ENCODE measurements around the gene MYADM. TPM values are rescaled to one million over a fixed set of nuclear protein-coding genes. Genes with fewer than 3 reads are reported as not detected.
A peak's percentile ranks its signal among the peaks of the same experiment; 100 is the strongest.

MYADM gene
- polyA plus RNA-seq, 4 donors: 2.2 to 41.3 (median 20.4) TPM

- Histone ChIP-seq H3K36me3 (ENCODE audit: control insufficient read depth in 3 of 3, insufficient read depth in 2 of 3, low read depth in 1 of 3, low read length in 3 of 3) (no peaks in the 10 kb centered on the region), H3K4me1 (ENCODE audit: control insufficient read depth in 3 of 3, insufficient read depth in 2 of 3, low read depth in 1 of 3, low read length in 2 of 3) (no peaks in the 10 kb centered on the region), H3K27me3 (ENCODE audit: control insufficient read depth in 3 of 3, insufficient read depth in 3 of 3, low read length in 3 of 3) (peaks cover 0 to 12% (median 5%) of the 10 kb centered on the region in 3 donors), H3K4me3 (ENCODE audit: low read depth in 1 of 3, low read length in 3 of 3) (no peak overlapping the region), H3K27ac (ENCODE audit: low read depth in 1 of 3, low read length in 2 of 3) (no peak overlapping the region), H3K9me3 (ENCODE audit: control insufficient read depth in 2 of 2, insufficient read depth in 1 of 2, low read depth in 1 of 2, low read length in 1 of 2) (peaks cover 0 to 1% of the 10 kb centered on the region in 2 donors)
- WGBS, 3 donors: 89 to 92% (median 91%) methylated on average over 27 of the region's 27 CpGs
- FAIRE-seq (no peak), DNase-seq (no peak)
Measured at GRCh38 chr19:53900191-53900860, 32.6 kb downstream of the MYADM start.

- Histone ChIP-seq H3K27ac (ENCODE audit: low read depth in 1 of 3, low read length in 2 of 3) (no peak overlapping the region), H3K9me3 (ENCODE audit: control insufficient read depth in 2 of 2, insufficient read depth in 1 of 2, low read depth in 1 of 2, low read length in 1 of 2) (peaks cover 0 to 1% of the 10 kb centered on the region in 2 donors), H3K4me3 (ENCODE audit: low read depth in 1 of 3, low read length in 3 of 3) (no peak overlapping the region), H3K27me3 (ENCODE audit: control insufficient read depth in 3 of 3, insufficient read depth in 3 of 3, low read length in 3 of 3) (peaks cover 0 to 27% (median 19%) of the 10 kb centered on the region in 3 donors), H3K36me3 (ENCODE audit: control insufficient read depth in 3 of 3, insufficient read depth in 2 of 3, low read depth in 1 of 3, low read length in 3 of 3) (no peaks in the 10 kb centered on the region), H3K4me1 (ENCODE audit: control insufficient read depth in 3 of 3, insufficient read depth in 2 of 3, low read depth in 1 of 3, low read length in 2 of 3) (no peaks in the 10 kb centered on the region)
- peak; percentile 34 to 74 for DNase-seq
- WGBS, 3 donors: 37 to 41% (median 40%) methylated on average over 4 of the region's 4 CpGs
- no peak for FAIRE-seq
Measured at GRCh38 chr19:53903055-53903680, 35.5 kb downstream of the MYADM start.

GRCh38 chr19:53904909-53905308 lies 37.2 kb downstream of the MYADM start:
- DNase-seq (no peak), FAIRE-seq (no peak)
- WGBS, 3 donors: 25 to 40% (median 31%) methylated on average over 3 of the region's 3 CpGs
- Histone ChIP-seq H3K4me1 (ENCODE audit: control insufficient read depth in 3 of 3, insufficient read depth in 2 of 3, low read depth in 1 of 3, low read length in 2 of 3) (no peaks in the 10 kb centered on the region), H3K36me3 (ENCODE audit: control insufficient read depth in 3 of 3, insufficient read depth in 2 of 3, low read depth in 1 of 3, low read length in 3 of 3) (no peaks in the 10 kb centered on the region), H3K9me3 (ENCODE audit: control insufficient read depth in 2 of 2, insufficient read depth in 1 of 2, low read depth in 1 of 2, low read length in 1 of 2) (peaks cover 0 to 1% of the 10 kb centered on the region in 2 donors), H3K4me3 (ENCODE audit: low read depth in 1 of 3, low read length in 3 of 3) (no peak overlapping the region), H3K27ac (ENCODE audit: low read depth in 1 of 3, low read length in 2 of 3) (no peak overlapping the region), H3K27me3 (ENCODE audit: control insufficient read depth in 3 of 3, insufficient read depth in 3 of 3, low read length in 3 of 3) (peaks cover 0 to 35% (median 30%) of the 10 kb centered on the region in 3 donors)

GRCh38 chr19:53905787-53906186 lies 38.1 kb downstream of the MYADM start:
- H3K4me1 ChIP-seq (ENCODE audit: control insufficient read depth in 3 of 3, insufficient read depth in 2 of 3, low read depth in 1 of 3, low read length in 2 of 3): no peaks in the 10 kb centered on the region
- DNase-seq (no peak), FAIRE-seq (no peak)
- WGBS, 3 donors: 50 to 79% (median 67%) methylated on average over 1 of the region's 1 CpG
- peaks cover 0 to 1% of the 10 kb centered on the region in 2 donors for H3K9me3 ChIP-seq (ENCODE audit: control insufficient read depth in 2 of 2, insufficient read depth in 1 of 2, low read depth in 1 of 2, low read length in 1 of 2)
- H3K27me3 ChIP-seq (ENCODE audit: control insufficient read depth in 3 of 3, insufficient read depth in 3 of 3, low read length in 3 of 3): peaks cover 0 to 44% (median 35%) of the 10 kb centered on the region in 3 donors
- H3K27ac ChIP-seq (ENCODE audit: low read depth in 1 of 3, low read length in 2 of 3): no peak overlapping the region
- no peaks in the 10 kb centered on the region for H3K36me3 ChIP-seq (ENCODE audit: control insufficient read depth in 3 of 3, insufficient read depth in 2 of 3, low read depth in 1 of 3, low read length in 3 of 3)
- no peak overlapping the region for H3K4me3 ChIP-seq (ENCODE audit: low read depth in 1 of 3, low read length in 3 of 3)

- Histone ChIP-seq H3K9me3 (ENCODE audit: control insufficient read depth in 2 of 2, insufficient read depth in 1 of 2, low read depth in 1 of 2, low read length in 1 of 2) (peaks cover 0 to 1% of the 10 kb centered on the region in 2 donors), H3K4me1 (ENCODE audit: control insufficient read depth in 3 of 3, insufficient read depth in 2 of 3, low read depth in 1 of 3, low read length in 2 of 3) (no peaks in the 10 kb centered on the region), H3K27me3 (ENCODE audit: control insufficient read depth in 3 of 3, insufficient read depth in 3 of 3, low read length in 3 of 3) (peaks cover 0 to 46% (median 36%) of the 10 kb centered on the region in 3 donors), H3K4me3 (ENCODE audit: low read depth in 1 of 3, low read length in 3 of 3) (no peak overlapping the region), H3K36me3 (ENCODE audit: control insufficient read depth in 3 of 3, insufficient read depth in 2 of 3, low read depth in 1 of 3, low read length in 3 of 3) (no peaks in the 10 kb centered on the region), H3K27ac (ENCODE audit: low read depth in 1 of 3, low read length in 2 of 3) (no peak overlapping the region)
- DNase-seq: peak; percentile 16 to 43
- 11 to 19% (median 15%) methylated on average over 37 to 48 of the region's 48 CpGs for WGBS, 3 donors
- no peak for FAIRE-seq
Measured at GRCh38 chr19:53906211-53907192, 38.8 kb downstream of the MYADM start.

GRCh38 chr19:53907193-53907581 lies 39.5 kb downstream of the MYADM start:
- 24 to 34% (median 31%) methylated on average over 14 of the region's 14 CpGs for WGBS, 3 donors

GRCh38 chr19:53907690-53908089 lies 40.0 kb downstream of the MYADM start:
- WGBS, 3 donors: 16 to 29% (median 26%) methylated on average over 11 to 17 of the region's 17 CpGs
- H3K9me3 ChIP-seq (ENCODE audit: control insufficient read depth in 2 of 2, insufficient read depth in 1 of 2, low read depth in 1 of 2, low read length in 1 of 2): peaks cover 0 to 1% of the 10 kb centered on the region in 2 donors
- DNase-seq (no peak), FAIRE-seq (no peak)
- H3K36me3 ChIP-seq (ENCODE audit: control insufficient read depth in 3 of 3, insufficient read depth in 2 of 3, low read depth in 1 of 3, low read length in 3 of 3): no peaks in the 10 kb centered on the region
- H3K27ac ChIP-seq (ENCODE audit: low read depth in 1 of 3, low read length in 2 of 3): no peak overlapping the region
- no peaks in the 10 kb centered on the region for H3K4me1 ChIP-seq (ENCODE audit: control insufficient read depth in 3 of 3, insufficient read depth in 2 of 3, low read depth in 1 of 3, low read length in 2 of 3)
- H3K27me3 ChIP-seq (ENCODE audit: control insufficient read depth in 3 of 3, insufficient read depth in 3 of 3, low read length in 3 of 3): peaks cover 0 to 51% (median 38%) of the 10 kb centered on the region in 3 donors
- no peak overlapping the region for H3K4me3 ChIP-seq (ENCODE audit: low read depth in 1 of 3, low read length in 3 of 3)

More at GRCh38 chr19:53907193-53907581, 39.5 kb downstream of the MYADM start:
- Histone ChIP-seq H3K27ac (ENCODE audit: low read depth in 1 of 3, low read length in 2 of 3) (no peak overlapping the region), H3K4me3 (ENCODE audit: low read depth in 1 of 3, low read length in 3 of 3) (no peak overlapping the region), H3K27me3 (ENCODE audit: control insufficient read depth in 3 of 3, insufficient read depth in 3 of 3, low read length in 3 of 3) (peaks cover 0 to 51% (median 38%) of the 10 kb centered on the region in 3 donors), H3K9me3 (ENCODE audit: control insufficient read depth in 2 of 2, insufficient read depth in 1 of 2, low read depth in 1 of 2, low read length in 1 of 2) (peaks cover 0 to 1% of the 10 kb centered on the region in 2 donors), H3K36me3 (ENCODE audit: control insufficient read depth in 3 of 3, insufficient read depth in 2 of 3, low read depth in 1 of 3, low read length in 3 of 3) (no peaks in the 10 kb centered on the region), H3K4me1 (ENCODE audit: control insufficient read depth in 3 of 3, insufficient read depth in 2 of 3, low read depth in 1 of 3, low read length in 2 of 3) (no peaks in the 10 kb centered on the region)
- DNase-seq: no peak
- FAIRE-seq: no peak

Measured in small intestine (tissue), 7 donors.